ENCODE data around the gene SPATC1L.

GRCh38 chr21:46120301-46121285 lies 63.7 kb downstream of the SPATC1L start:
- TF ChIP-seq CTCF (IDR thresholded peaks at IDR 0.05) (no peak), EZH2 (IDR thresholded peaks at IDR 0.05; ENCODE audit: borderline replicate concordance, insufficient read depth, low read depth, low read length, poor library complexity, severe bottlenecking) (no peak)

Data from B cell (primary cell).